H1 (cell line): ENCODE data around the gene ZNF470. TPM values are rescaled to one million over a fixed set of nuclear protein-coding genes. Genes with fewer than 3 reads are reported as not detected.

Source experiments
- CTCF ChIA-PET: fragments of 300-600 bp; sonication (Branson Sonifier 250); formaldehyde crosslinking; loops from one replicate; lab custom pipeline; 2021; ENCODE audit not compliant: partially characterized antibody; lab: Charles Lee
- POLR2A ChIA-PET: fragments of 300-600 bp; sonication (Branson Sonifier 250); formaldehyde crosslinking; loops from one replicate; lab custom pipeline; 2021; ENCODE audit warnings: inconsistent platforms; ENCODE audit not compliant: partially characterized antibody; lab: Charles Lee
- DNase-seq, 2 experiments: peaks; one replicate each; pipeline versions ENCODE4 v3.0.0 to v3.0.0-alpha.2; 2010 to 2022; ENCODE audit warnings: low spot score in 2 of 2, low read depth in 1 of 2, mixed read lengths in 1 of 2
- FAIRE-seq: peaks from 2 replicates; lab custom pipeline; 2011; peaks lifted over from hg19 to GRCh38; lab: Jason Lieb, UNC
- H2AFZ ChIP-seq: 2 replicates; pipeline ENCODE4 v1.8.1; 2012; ENCODE audit warnings: low read length, inconsistent platforms
- H2AK5ac ChIP-seq: 2 replicates; pipeline ENCODE4 v1.6.1; 2013; ENCODE audit warnings: low read depth, low read length
- H2BK120ac ChIP-seq: replicated peaks from 2 replicates; pipeline ENCODE3; 2013; ENCODE audit warnings: low read depth, low read length, inconsistent platforms
- H2BK12ac ChIP-seq: 2 replicates; pipeline ENCODE4 v1.6.1; 2013; ENCODE audit warnings: low read depth, low read length
- H2BK15ac ChIP-seq: 2 replicates; pipeline ENCODE4 v1.6.1; 2013; ENCODE audit warnings: low read length
- H2BK20ac ChIP-seq: 2 replicates; pipeline ENCODE4 v1.6.1; 2013; ENCODE audit warnings: low read length
- H2BK5ac ChIP-seq: 2 replicates; pipeline ENCODE4 v1.6.1; 2013; ENCODE audit warnings: low read depth, low read length
- H3K14ac ChIP-seq: 2 replicates; pipeline ENCODE4 v1.6.1; 2013; ENCODE audit warnings: inconsistent platforms; ENCODE audit not compliant: insufficient read length
- H3K18ac ChIP-seq: 2 replicates; pipeline ENCODE4 v1.6.1; 2013; ENCODE audit warnings: low read length; ENCODE audit errors: extremely low read depth
- H3K23ac ChIP-seq: 2 replicates; pipeline ENCODE4 v1.6.1; 2013; ENCODE audit warnings: inconsistent platforms; ENCODE audit not compliant: insufficient read length
- H3K23me2 ChIP-seq: 2 replicates; pipeline ENCODE4 v1.6.1; 2013; ENCODE audit warnings: low read depth, low read length
- H3K27ac ChIP-seq: 2 replicates; pipeline ENCODE4 v1.6.1; 2011; ENCODE audit warnings: low read depth, low read length, inconsistent platforms
- H3K27me3 ChIP-seq, 4 experiments: replicated peaks in 1 of 4; 1 replicate in 1 of 4; 2 replicates in 3 of 4; pipeline versions ENCODE4 v1.6.1 to v1.8.1; 2011 to 2013; ENCODE audit warnings: low read length in 3 of 4, mild to moderate bottlenecking in 3 of 4, inconsistent platforms in 2 of 4, mixed read lengths in 2 of 4, moderate library complexity in 1 of 4; ENCODE audit not compliant: control insufficient read depth in 3 of 4, insufficient read depth in 3 of 4; ENCODE audit errors: extremely low read depth in 1 of 4
- H3K36me3 ChIP-seq, 4 experiments: 2 replicates each; pipeline versions ENCODE4 v1.6.1 to v1.8.1; 2011 to 2013; ENCODE audit warnings: mild to moderate bottlenecking in 4 of 4, low read length in 3 of 4, moderate library complexity in 2 of 4, control low read depth in 1 of 4, inconsistent platforms in 1 of 4; ENCODE audit not compliant: insufficient read depth in 4 of 4, control insufficient read depth in 2 of 4
- H3K4ac ChIP-seq: replicated peaks from 2 replicates; pipeline ENCODE3; 2013; ENCODE audit warnings: low read length, low read depth, mixed read lengths, inconsistent platforms; ENCODE audit not compliant: insufficient read length
- H3K4me1 ChIP-seq, 4 experiments: replicated peaks in 1 of 4; 1 replicate in 1 of 4; 2 replicates in 3 of 4; pipeline versions ENCODE4 v1.6.1 to v1.8.1; 2011 to 2013; ENCODE audit warnings: low read length in 3 of 4, inconsistent platforms in 2 of 4, mixed read lengths in 1 of 4; ENCODE audit not compliant: insufficient read depth in 4 of 4, control insufficient read depth in 3 of 4
- H3K4me2 ChIP-seq, 2 experiments: 2 replicates each; pipeline versions ENCODE4 v1.6.1 to v1.8.1; 2011 to 2013; ENCODE audit warnings: low read depth in 2 of 2, low read length in 2 of 2, control low read depth in 1 of 2, inconsistent platforms in 1 of 2, mild to moderate bottlenecking in 1 of 2; ENCODE audit not compliant: insufficient read depth in 1 of 2
- H3K4me3 ChIP-seq, 4 experiments: fragments of 200-600, 300-600 bp in 1 of 4; sonication (generic), shearing (Covaris generic), sonication (Bioruptor Twin) in 1 of 4; 2 replicates each; pipeline versions ENCODE4 v1.5.1 to v1.8.1; 2011 to 2016; ENCODE audit warnings: low read length in 4 of 4, low read depth in 3 of 4, control low read depth in 2 of 4, inconsistent platforms in 2 of 4, mild to moderate bottlenecking in 2 of 4, mixed read lengths in 1 of 4, moderate library complexity in 1 of 4; ENCODE audit not compliant: insufficient read depth in 2 of 4; ENCODE audit errors: extremely low read depth in 1 of 4
- H3K56ac ChIP-seq: replicated peaks from 2 replicates; pipeline ENCODE3; 2013; ENCODE audit warnings: low read depth, mild to moderate bottlenecking, mixed read lengths, low read length, inconsistent platforms; ENCODE audit not compliant: insufficient read length
- H3K79me1 ChIP-seq: 2 replicates; pipeline ENCODE4 v1.6.1; 2013; ENCODE audit warnings: low read depth, low read length, control low read depth
- H3K79me2 ChIP-seq, 2 experiments: 2 replicates each; pipeline versions ENCODE4 v1.6.1 to v1.8.1; 2012 to 2013; ENCODE audit warnings: low read length in 2 of 2, mild to moderate bottlenecking in 2 of 2, inconsistent platforms in 1 of 2; ENCODE audit not compliant: insufficient read depth in 2 of 2, control insufficient read depth in 1 of 2
- H3K9ac ChIP-seq, 4 experiments: replicated peaks in 1 of 4; 1 replicate in 1 of 4; 2 replicates in 3 of 4; pipeline versions ENCODE4 v1.6.1 to v1.8.1; 2011 to 2013; ENCODE audit warnings: low read depth in 3 of 4, low read length in 3 of 4, control low read depth in 2 of 4, mild to moderate bottlenecking in 2 of 4, moderate library complexity in 2 of 4, inconsistent platforms in 1 of 4; ENCODE audit errors: extremely low read depth in 1 of 4
- H3K9me3 ChIP-seq, 2 experiments: 2 replicates each; pipeline versions ENCODE4 v1.6.1 to v1.8.1; 2012 to 2013; ENCODE audit warnings: mild to moderate bottlenecking in 2 of 2, moderate library complexity in 2 of 2, control low read depth in 1 of 2, inconsistent platforms in 1 of 2, low read depth in 1 of 2, low read length in 1 of 2, mixed read lengths in 1 of 2; ENCODE audit not compliant: insufficient read depth in 2 of 2
- H4K20me1 ChIP-seq, 2 experiments: replicated peaks in 1 of 2; 2 replicates each; pipeline versions ENCODE3 to v1.8.1; 2011 to 2013; ENCODE audit warnings: inconsistent platforms in 2 of 2, low read length in 2 of 2, mild to moderate bottlenecking in 1 of 2; ENCODE audit not compliant: insufficient read depth in 2 of 2, control insufficient read depth in 1 of 2
- H4K5ac ChIP-seq: 2 replicates; pipeline ENCODE4 v1.6.1; 2013; ENCODE audit warnings: low read length, low read depth, mixed read lengths, inconsistent platforms; ENCODE audit not compliant: insufficient read length
- H4K8ac ChIP-seq: 2 replicates; pipeline ENCODE4 v1.8.0; 2013; ENCODE audit warnings: mild to moderate bottlenecking, moderate library complexity, low read length, inconsistent platforms; ENCODE audit not compliant: insufficient read depth; ENCODE audit errors: extremely low read depth
- H4K91ac ChIP-seq: replicated peaks from 2 replicates; pipeline ENCODE3; 2013; ENCODE audit warnings: low read length, mixed read lengths, inconsistent platforms; ENCODE audit not compliant: insufficient read length
- RAD21 ChIP-seq, 2 experiments: IDR thresholded peaks in 1 of 2; conservative IDR thresholded peaks in 1 of 2; 2 replicates each; pipeline ENCODE4 v1.6.1; 2011; ENCODE audit warnings: low read depth in 2 of 2, low read length in 2 of 2, improper control_type of control experiment in 1 of 2, inconsistent platforms in 1 of 2, mild to moderate bottlenecking in 1 of 2, moderate library complexity in 1 of 2
- TCF12 ChIP-seq: IDR thresholded peaks from 2 replicates; pipeline ENCODE4 v1.6.1; 2011; ENCODE audit warnings: low read depth, mild to moderate bottlenecking, low read length
- WGBS, 2 experiments: shearing (Covaris generic) in 1 of 2; methylation state at CpG; one replicate each; pipeline versions ENCODE4 v1.1.6 to v1.1.7; 2013 to 2015; ENCODE audit warnings: low lambda C conversion rate in 2 of 2, mixed read lengths in 2 of 2, inconsistent platforms in 1 of 2, low coverage in 1 of 2, missing lambda C conversion rate in 1 of 2; ENCODE audit not compliant: insufficient replicate concordance in 2 of 2, insufficient coverage in 1 of 2, insufficient read length in 1 of 2; ENCODE audit errors: extremely low coverage in 1 of 2, missing lambda C conversion rate in 1 of 2; 5-methylcytosine and 5-hydroxymethylcytosine counted together
- polyA plus RNA-seq, 7 experiments: library from polyadenylated mRNA; depleted of rRNA in 3 of 7; stranded (reverse) in 5 of 7; unstranded in 2 of 7; fragments of >200 nt in 5 of 7; fragments of 200-250 nt in 2 of 7; gene quantifications; 1 replicate in 5 of 7; 2 replicates in 1 of 7; 4 replicates in 1 of 7; pipeline versions ENCODE4 v1.2.1 to v1.2.3, GENCODE V29; 2011 to 2013; ENCODE audit warnings: missing spikeins in 2 of 7, mixed read lengths in 2 of 7
- total RNA-seq: library from RNA; stranded (reverse); fragmentation: NEBNext Ultra II Directional; extraction: Animal tissue kit (Norgen Biotek cat#: 25700); gene quantifications from 2 replicates; pipeline ENCODE4 v1.2.1, GENCODE V29; 2021

The ZNF470 gene
- total and polyA plus RNA-seq, 2 of the 8 experiments (the other 6 are each of a cell fraction or from before 2014, with no cell fraction given), result 2.0 to 8.8 TPM

- H4K91ac ChIP-seq, result no peak overlapping the region
- H3K9ac ChIP-seq, result no peak overlapping the region
- H2BK120ac ChIP-seq, result no peak overlapping the region
- no peak overlapping the region for H4K8ac ChIP-seq
- no peak for TF ChIP-seq RAD21 (IDR thresholded peaks at IDR 0.05 in 1 of 2, conservative IDR thresholded peaks at IDR 0.05 in 1 of 2; ENCODE audit: low read depth in 2 of 2, low read length in 2 of 2)
- TF ChIP-seq TCF12, result no peak
- no peaks in the 10 kb centered on the region for H3K27me3 ChIP-seq
- H2AK5ac ChIP-seq, result no peak overlapping the region
- H3K56ac ChIP-seq, result no peak overlapping the region
- no peak overlapping the region for H2BK15ac ChIP-seq
- FAIRE-seq, result no peak
- no peak overlapping the region for H2AFZ ChIP-seq
- H2BK5ac ChIP-seq, result no peak overlapping the region
- H3K79me1 ChIP-seq, result peaks cover 7% of the 10 kb centered on the region; the same call in 1 of the 2 replicates
- H3K23me2 ChIP-seq, result no peaks in the 10 kb centered on the region
- no peak overlapping the region for H3K14ac ChIP-seq
- H3K4me2 ChIP-seq, result no peak overlapping the region
- ChIA-PET POLR2A (no interaction called here), CTCF (no interaction called here)
- 96% methylated on average over 31 of the region's 37 CpGs; no CpG with 5 or more reads in 1 of the 2 experiments for WGBS, 2 experiments
- H4K20me1 ChIP-seq, result no peaks in the 10 kb centered on the region
- H3K23ac ChIP-seq, result no peak overlapping the region
- peaks cover 0 to 2% of the 10 kb centered on the region in 2 experiments; a peak in 2 of 4 replicates for H3K79me2 ChIP-seq
- H3K4me1 ChIP-seq, result no peaks in the 10 kb centered on the region
- H2BK20ac ChIP-seq, result no peak overlapping the region
- no peak for DNase-seq
- no peak overlapping the region for H4K5ac ChIP-seq
- H2BK12ac ChIP-seq, result no peak overlapping the region
- no peak overlapping the region for H3K4ac ChIP-seq
- no peak overlapping the region for H3K4me3 ChIP-seq
- no peak overlapping the region for H3K27ac ChIP-seq
- peaks cover 26 to 73% of the 10 kb centered on the region in 2 experiments for H3K9me3 ChIP-seq
- no peak overlapping the region for H3K18ac ChIP-seq
- H3K36me3 ChIP-seq, result peaks cover 2 to 34% (median 7%) of the 10 kb centered on the region in 4 experiments; a peak in 5 of 8 replicates
Measured at GRCh38 chr19:56622374-56622773, 55.1 kb downstream of the ZNF470 start.
